SK-N-SH treated with all-trans-retinoic acid at 6 μM for 48 hours (cell line): ENCODE measurements around the gene RAPGEF5.

Source experiments
- ATAC-seq: fragments of 200-7000 bp; cut with Tn5 transposase; 3 replicates; pipeline ENCODE4 v1.9.1; 2020; ENCODE audit warnings: mild to moderate bottlenecking, moderate library complexity
- BACH2 ChIP-seq: fragments of 250-450 bp; sonication (Bioruptor Pico); IDR thresholded peaks from 2 replicates; pipeline ENCODE4 v1.9.0; 2021; ENCODE audit warnings: mild to moderate bottlenecking, borderline replicate concordance
- CSDC2 ChIP-seq: fragments of 250-450 bp; sonication (Bioruptor Pico); IDR thresholded peaks from 2 replicates; pipeline ENCODE4 v1.5.0; 2020; ENCODE audit warnings: mild to moderate bottlenecking, moderate library complexity
- ISL1 ChIP-seq: fragments of 250-450 bp; sonication (Bioruptor Pico); IDR thresholded peaks from 2 replicates; pipeline ENCODE4 v2.1.2; 2022; ENCODE audit warnings: mild to moderate bottlenecking, moderate library complexity
- OSR1 ChIP-seq: fragments of 250-450 bp; sonication (Bioruptor Pico); IDR thresholded peaks from 2 replicates; pipeline ENCODE4 v1.8.0; 2022; ENCODE audit warnings: moderate library complexity, mild to moderate bottlenecking, inconsistent platforms
- PPARA ChIP-seq: fragments of 250-450 bp; sonication (Bioruptor Pico); IDR thresholded peaks from 2 replicates; pipeline ENCODE4 v1.5.0; 2020; ENCODE audit warnings: mild to moderate bottlenecking, borderline replicate concordance
- RARB ChIP-seq: fragments of 250-450 bp; sonication (Bioruptor Pico); IDR thresholded peaks from 2 replicates; pipeline ENCODE4 v1.8.0; 2021; ENCODE audit warnings: mild to moderate bottlenecking, moderate library complexity
- TCF4 ChIP-seq: fragments of 250-450 bp; sonication (Bioruptor Pico); IDR thresholded peaks from 2 replicates; pipeline ENCODE4 v1.8.0; 2021; ENCODE audit warnings: mild to moderate bottlenecking, moderate library complexity, borderline replicate concordance
- TOX ChIP-seq: fragments of 250-450 bp; sonication (Bioruptor Pico); IDR thresholded peaks from 2 replicates; pipeline ENCODE4 v1.8.0; 2021; ENCODE audit warnings: mild to moderate bottlenecking, moderate library complexity, borderline replicate concordance
- ZFP3 ChIP-seq: fragments of 250-450 bp; sonication (Bioruptor Pico); IDR thresholded peaks from 2 replicates; pipeline ENCODE4 v1.5.0; 2020; ENCODE audit warnings: mild to moderate bottlenecking, moderate library complexity
- ZNF565 ChIP-seq: fragments of 450-650 bp; formaldehyde crosslinking; conservative IDR thresholded peaks from 2 replicates; pipeline ENCODE4 v1.5.0; 2020; ENCODE audit warnings: low read depth, mild to moderate bottlenecking, moderate library complexity
- ZNF70 ChIP-seq: fragments of 450-650 bp; formaldehyde crosslinking; IDR thresholded peaks from 2 replicates; pipeline ENCODE4 v1.5.0; 2020; ENCODE audit warnings: mild to moderate bottlenecking, moderate library complexity
- TF ChIP-seq, protein P1 (sequence below): fragments of 250-450 bp; sonication (Bioruptor Pico); IDR thresholded peaks from 2 replicates; pipeline ENCODE4 v1.5.1; 2021; ENCODE audit warnings: mild to moderate bottlenecking, moderate library complexity
- TF ChIP-seq, protein P2 (sequence below): fragments of 250-450 bp; sonication (Bioruptor Pico); IDR thresholded peaks from 2 replicates; pipeline ENCODE4 v1.8.0; 2021; ENCODE audit warnings: low read depth, mild to moderate bottlenecking, moderate library complexity, borderline replicate concordance
- TF ChIP-seq, protein P3 (sequence below): fragments of 250-450 bp; sonication (Bioruptor Pico); IDR thresholded peaks from 2 replicates; pipeline ENCODE4 v1.5.0; 2020; ENCODE audit warnings: mild to moderate bottlenecking, moderate library complexity
- TF ChIP-seq, protein P4 (sequence below): fragments of 250-450 bp; sonication (Bioruptor Pico); IDR thresholded peaks from 2 replicates; pipeline ENCODE4 v1.5.1; 2020; ENCODE audit warnings: low read depth, mild to moderate bottlenecking, moderate library complexity
- TF ChIP-seq, protein P5 (sequence below): fragments of 250-450 bp; sonication (Bioruptor Pico); IDR thresholded peaks from 2 replicates; pipeline ENCODE4 v1.8.0; 2020; ENCODE audit warnings: mild to moderate bottlenecking, moderate library complexity, borderline replicate concordance

Gene RAPGEF5

DNA sequence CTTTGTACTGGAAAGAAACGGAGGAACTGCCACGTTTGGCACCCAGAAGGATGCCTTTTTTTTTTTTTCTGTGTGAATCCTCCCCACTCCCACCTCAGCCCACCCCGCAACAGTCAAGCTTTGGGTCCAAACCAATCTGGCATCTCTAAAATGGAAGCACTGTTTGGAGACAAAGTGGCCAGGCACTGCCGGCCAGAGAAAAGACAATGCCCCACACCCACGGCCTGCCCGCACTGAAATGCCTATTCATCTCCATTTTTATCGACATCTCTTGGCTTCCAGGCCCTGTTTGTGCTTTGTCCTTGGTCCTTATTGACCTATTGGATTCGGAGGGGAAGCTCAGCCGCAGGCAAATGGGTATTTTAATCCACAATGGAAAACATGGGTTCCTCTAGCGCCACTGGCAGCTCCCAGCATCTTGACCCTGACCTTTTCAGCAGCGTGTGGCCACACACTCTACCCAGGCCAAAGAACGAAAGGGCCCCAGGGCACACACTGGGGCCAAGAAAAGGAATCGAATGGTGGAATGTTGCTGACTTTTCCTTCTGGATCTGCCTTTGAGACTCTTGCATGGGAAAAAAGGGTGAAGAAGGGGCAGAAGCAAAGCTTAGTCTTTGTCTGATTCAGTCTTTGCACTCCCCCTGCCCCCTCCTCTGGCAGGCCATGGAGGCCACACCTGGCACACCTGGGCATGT is 248.7 kb downstream of the RAPGEF5 start:
- ATAC-seq: no peak
- TF ChIP-seq ZFP3: no peak
- TF ChIP-seq, protein P1, sequence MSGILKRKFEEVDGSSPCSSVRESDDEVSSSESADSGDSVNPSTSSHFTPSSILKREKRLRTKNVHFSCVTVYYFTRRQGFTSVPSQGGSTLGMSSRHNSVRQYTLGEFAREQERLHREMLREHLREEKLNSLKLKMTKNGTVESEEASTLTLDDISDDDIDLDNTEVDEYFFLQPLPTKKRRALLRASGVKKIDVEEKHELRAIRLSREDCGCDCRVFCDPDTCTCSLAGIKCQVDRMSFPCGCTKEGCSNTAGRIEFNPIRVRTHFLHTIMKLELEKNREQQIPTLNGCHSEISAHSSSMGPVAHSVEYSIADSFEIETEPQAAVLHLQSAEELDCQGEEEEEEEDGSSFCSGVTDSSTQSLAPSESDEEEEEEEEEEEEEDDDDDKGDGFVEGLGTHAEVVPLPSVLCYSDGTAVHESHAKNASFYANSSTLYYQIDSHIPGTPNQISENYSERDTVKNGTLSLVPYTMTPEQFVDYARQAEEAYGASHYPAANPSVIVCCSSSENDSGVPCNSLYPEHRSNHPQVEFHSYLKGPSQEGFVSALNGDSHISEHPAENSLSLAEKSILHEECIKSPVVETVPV (CRISPR knock-in tag): no peak
- TF ChIP-seq, protein P2, sequence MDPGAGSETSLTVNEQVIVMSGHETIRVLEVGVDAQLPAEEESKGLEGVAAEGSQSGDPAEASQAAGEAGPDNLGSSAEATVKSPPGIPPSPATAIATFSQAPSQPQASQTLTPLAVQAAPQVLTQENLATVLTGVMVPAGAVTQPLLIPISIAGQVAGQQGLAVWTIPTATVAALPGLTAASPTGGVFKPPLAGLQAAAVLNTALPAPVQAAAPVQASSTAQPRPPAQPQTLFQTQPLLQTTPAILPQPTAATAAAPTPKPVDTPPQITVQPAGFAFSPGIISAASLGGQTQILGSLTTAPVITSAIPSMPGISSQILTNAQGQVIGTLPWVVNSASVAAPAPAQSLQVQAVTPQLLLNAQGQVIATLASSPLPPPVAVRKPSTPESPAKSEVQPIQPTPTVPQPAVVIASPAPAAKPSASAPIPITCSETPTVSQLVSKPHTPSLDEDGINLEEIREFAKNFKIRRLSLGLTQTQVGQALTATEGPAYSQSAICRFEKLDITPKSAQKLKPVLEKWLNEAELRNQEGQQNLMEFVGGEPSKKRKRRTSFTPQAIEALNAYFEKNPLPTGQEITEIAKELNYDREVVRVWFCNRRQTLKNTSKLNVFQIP (CRISPR knock-in tag): no peak
- TF ChIP-seq, protein P3, sequence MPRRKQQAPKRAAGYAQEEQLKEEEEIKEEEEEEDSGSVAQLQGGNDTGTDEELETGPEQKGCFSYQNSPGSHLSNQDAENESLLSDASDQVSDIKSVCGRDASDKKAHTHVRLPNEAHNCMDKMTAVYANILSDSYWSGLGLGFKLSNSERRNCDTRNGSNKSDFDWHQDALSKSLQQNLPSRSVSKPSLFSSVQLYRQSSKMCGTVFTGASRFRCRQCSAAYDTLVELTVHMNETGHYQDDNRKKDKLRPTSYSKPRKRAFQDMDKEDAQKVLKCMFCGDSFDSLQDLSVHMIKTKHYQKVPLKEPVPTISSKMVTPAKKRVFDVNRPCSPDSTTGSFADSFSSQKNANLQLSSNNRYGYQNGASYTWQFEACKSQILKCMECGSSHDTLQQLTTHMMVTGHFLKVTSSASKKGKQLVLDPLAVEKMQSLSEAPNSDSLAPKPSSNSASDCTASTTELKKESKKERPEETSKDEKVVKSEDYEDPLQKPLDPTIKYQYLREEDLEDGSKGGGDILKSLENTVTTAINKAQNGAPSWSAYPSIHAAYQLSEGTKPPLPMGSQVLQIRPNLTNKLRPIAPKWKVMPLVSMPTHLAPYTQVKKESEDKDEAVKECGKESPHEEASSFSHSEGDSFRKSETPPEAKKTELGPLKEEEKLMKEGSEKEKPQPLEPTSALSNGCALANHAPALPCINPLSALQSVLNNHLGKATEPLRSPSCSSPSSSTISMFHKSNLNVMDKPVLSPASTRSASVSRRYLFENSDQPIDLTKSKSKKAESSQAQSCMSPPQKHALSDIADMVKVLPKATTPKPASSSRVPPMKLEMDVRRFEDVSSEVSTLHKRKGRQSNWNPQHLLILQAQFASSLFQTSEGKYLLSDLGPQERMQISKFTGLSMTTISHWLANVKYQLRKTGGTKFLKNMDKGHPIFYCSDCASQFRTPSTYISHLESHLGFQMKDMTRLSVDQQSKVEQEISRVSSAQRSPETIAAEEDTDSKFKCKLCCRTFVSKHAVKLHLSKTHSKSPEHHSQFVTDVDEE: no peak
- no peak for TF ChIP-seq PPARA
- TF ChIP-seq ZNF565 (CRISPR knock-in tag): no peak
- no peak for TF ChIP-seq TOX (CRISPR knock-in tag)
- TF ChIP-seq CSDC2 (CRISPR knock-in tag): no peak
- TF ChIP-seq ISL1 (CRISPR knock-in tag): no peak
- TF ChIP-seq, protein P4, sequence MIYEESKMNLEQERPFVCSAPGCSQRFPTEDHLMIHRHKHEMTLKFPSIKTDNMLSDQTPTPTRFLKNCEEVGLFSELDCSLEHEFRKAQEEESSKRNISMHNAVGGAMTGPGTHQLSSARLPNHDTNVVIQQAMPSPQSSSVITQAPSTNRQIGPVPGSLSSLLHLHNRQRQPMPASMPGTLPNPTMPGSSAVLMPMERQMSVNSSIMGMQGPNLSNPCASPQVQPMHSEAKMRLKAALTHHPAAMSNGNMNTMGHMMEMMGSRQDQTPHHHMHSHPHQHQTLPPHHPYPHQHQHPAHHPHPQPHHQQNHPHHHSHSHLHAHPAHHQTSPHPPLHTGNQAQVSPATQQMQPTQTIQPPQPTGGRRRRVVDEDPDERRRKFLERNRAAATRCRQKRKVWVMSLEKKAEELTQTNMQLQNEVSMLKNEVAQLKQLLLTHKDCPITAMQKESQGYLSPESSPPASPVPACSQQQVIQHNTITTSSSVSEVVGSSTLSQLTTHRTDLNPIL (CRISPR knock-in tag): no peak
- no peak for TF ChIP-seq ZNF70
- TF ChIP-seq TCF4 (CRISPR knock-in tag): no peak
- TF ChIP-seq, protein P5, sequence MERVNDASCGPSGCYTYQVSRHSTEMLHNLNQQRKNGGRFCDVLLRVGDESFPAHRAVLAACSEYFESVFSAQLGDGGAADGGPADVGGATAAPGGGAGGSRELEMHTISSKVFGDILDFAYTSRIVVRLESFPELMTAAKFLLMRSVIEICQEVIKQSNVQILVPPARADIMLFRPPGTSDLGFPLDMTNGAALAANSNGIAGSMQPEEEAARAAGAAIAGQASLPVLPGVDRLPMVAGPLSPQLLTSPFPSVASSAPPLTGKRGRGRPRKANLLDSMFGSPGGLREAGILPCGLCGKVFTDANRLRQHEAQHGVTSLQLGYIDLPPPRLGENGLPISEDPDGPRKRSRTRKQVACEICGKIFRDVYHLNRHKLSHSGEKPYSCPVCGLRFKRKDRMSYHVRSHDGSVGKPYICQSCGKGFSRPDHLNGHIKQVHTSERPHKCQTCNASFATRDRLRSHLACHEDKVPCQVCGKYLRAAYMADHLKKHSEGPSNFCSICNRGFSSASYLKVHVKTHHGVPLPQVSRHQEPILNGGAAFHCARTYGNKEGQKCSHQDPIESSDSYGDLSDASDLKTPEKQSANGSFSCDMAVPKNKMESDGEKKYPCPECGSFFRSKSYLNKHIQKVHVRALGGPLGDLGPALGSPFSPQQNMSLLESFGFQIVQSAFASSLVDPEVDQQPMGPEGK: no peak
- no peak for TF ChIP-seq BACH2 (CRISPR knock-in tag)
- TF ChIP-seq RARB (CRISPR knock-in tag): no peak

DNA sequence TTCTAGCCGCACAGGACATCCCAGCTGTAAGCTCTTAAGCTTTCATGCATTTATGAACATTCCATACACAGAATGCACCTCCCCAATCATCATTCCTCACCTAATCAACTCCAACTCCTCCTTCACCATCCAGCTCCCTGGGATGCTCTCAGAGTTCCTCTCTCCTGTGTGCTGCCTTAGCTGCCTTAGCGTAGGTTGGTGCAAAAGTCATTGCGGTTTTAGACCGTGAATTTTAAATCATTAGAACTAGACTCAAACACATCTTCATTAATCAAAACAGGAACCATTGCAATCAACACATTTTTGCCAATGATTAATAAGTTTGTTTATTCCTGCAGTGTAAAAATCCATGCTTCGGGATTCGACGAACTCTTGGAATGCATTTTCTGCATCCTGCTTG is 251.4 kb downstream of the RAPGEF5 start:
- ATAC-seq: no peak
- TF ChIP-seq CSDC2 (CRISPR knock-in tag) (no peak), ZNF565 (CRISPR knock-in tag) (no peak), BACH2 (CRISPR knock-in tag) (no peak)

DNA sequence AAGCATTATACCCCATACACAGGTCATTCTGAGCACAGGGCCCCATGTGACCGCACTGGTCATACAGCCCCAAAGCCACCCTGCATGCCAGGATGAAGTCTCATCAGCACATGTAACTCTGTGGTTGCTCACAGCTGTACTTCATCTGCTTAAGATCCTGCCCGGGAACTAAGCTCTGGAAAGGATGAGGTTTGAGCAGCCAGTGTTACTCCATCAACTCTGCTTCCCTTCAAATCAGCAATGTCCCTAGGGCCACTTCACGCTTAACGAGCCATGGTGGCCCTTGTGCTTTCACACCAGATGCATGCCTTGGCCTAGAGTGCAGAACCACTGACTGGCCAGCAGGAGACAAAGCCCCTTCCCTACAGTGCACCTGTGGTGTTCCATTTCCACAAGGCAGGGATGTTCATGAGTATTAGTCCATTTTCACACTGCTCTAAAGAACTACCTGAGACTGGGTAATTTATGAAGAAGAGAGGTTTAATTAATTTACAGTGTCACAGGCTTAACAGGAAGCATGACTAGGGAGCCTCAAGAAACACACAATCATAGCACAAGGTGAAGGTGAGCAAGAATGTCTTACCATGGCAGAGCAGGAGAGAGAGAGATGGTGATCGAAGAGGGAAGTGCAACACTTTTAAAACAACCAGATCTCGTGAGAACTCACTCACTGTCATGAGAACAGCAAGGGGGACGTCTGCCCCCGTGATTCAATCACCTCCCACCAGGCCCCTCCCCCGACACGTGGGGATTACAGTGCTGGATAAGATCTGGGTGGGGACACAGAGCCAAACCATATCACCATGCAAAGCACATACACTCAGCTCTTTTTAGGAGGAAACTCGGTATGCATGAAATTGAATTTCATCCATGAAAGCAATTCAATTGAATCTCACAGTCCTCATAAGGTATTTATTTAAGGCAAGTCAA is 262.3 kb downstream of the RAPGEF5 start:
- ATAC-seq: no peak; the same call in 1 of the 3 replicates
- TF ChIP-seq, protein P5: no peak
- no peak for TF ChIP-seq ISL1 (CRISPR knock-in tag)
- no peak for TF ChIP-seq TOX (CRISPR knock-in tag)
- TF ChIP-seq ZNF565 (CRISPR knock-in tag): no peak
- no peak for TF ChIP-seq OSR1
- TF ChIP-seq, protein P2 (CRISPR knock-in tag): no peak
- TF ChIP-seq, protein P4 (CRISPR knock-in tag): no peak
